ENCODE measurements around the gene MRPL33. TPM values are rescaled to one million over a fixed set of nuclear protein-coding genes. Genes with fewer than 3 reads are reported as not detected.

The MRPL33 gene
- total RNA-seq, 1 donor from 2014 or later: 59.6 TPM

- H3K4me1 Mint-ChIP-seq: peaks cover 28% of the 10 kb centered on the region
- no peaks in the 10 kb centered on the region for H3K27me3 Mint-ChIP-seq
- H3K4me3 Mint-ChIP-seq: no peak overlapping the region
- H3K36me3 Mint-ChIP-seq (ENCODE audit: low read depth): peaks cover 47% of the 10 kb centered on the region
- DNase-seq: no peak
- intact Hi-C loops (cut with micrococcal nuclease): no loop called here
- H3K27ac Mint-ChIP-seq: no peak overlapping the region
- H3K9me3 Mint-ChIP-seq: peaks cover under 1% of the 10 kb centered on the region
Measured at GRCh38 chr2:27776097-27776496, 4.6 kb downstream of the MRPL33 start.

DNA sequence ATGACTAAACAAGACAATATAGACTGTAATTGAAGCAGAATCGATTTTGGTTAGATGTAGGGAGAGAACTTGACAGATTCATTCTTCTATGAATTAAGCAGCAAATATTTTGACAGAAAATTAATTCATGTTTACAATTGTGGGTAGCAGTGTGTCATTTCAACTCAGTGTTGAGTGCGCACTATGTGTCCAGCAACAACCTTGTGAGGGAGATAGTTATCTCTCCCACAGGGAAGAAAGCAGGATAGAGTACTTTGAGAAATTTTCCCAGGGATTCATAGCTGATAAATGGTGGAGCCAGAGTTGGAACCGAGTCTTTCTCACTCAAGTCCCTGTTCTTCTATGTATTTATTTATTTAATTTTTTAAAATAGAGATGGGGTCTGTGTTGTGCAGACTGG lies 5.2 kb downstream of the MRPL33 start:
- intact Hi-C loops (cut with micrococcal nuclease): no loop called here
- H3K36me3 Mint-ChIP-seq (ENCODE audit: low read depth): peaks cover 47% of the 10 kb centered on the region

GRCh38 chr2:27779417-27780055 lies 8.0 kb downstream of the MRPL33 start:
- Mint-ChIP-seq H3K9me3 (no peaks in the 10 kb centered on the region), H3K27ac (no peak overlapping the region), H3K36me3 (ENCODE audit: low read depth) (peaks cover 36% of the 10 kb centered on the region), H3K4me1 (peaks cover 9% of the 10 kb centered on the region), H3K4me3 (no peak overlapping the region), H3K27me3 (no peaks in the 10 kb centered on the region)
- DNase-seq: no peak
- intact Hi-C loops (cut with micrococcal nuclease): no loop called here

More for the DNA sequence above, 5.2 kb downstream of the MRPL33 start:
- Mint-ChIP-seq H3K27me3 (no peaks in the 10 kb centered on the region), H3K27ac (no peak overlapping the region), H3K4me3 (no peak overlapping the region), H3K4me1 (peaks cover 26% of the 10 kb centered on the region), H3K9me3 (no peaks in the 10 kb centered on the region)
- DNase-seq: no peak

DNA sequence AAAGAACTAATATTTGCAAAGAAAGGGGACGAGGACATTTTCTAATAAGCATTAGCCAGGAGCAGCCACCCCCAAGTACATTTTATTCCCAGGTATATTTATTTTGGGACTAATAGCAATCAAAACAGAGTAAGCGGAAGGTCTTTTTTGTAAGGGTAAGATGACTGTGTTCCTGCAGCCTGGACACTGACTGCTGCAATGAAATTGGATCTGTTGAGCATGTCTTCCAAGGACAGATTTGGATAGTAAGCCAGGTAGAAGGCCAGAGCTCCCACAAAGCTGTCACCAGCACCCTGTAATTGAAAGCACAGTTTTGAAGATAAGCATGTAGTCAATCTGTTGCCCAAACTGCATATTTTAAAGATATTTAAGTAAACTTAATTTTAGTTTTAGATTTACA lies 10.0 kb downstream of the MRPL33 start:
- intact Hi-C loops (cut with micrococcal nuclease): no loop called here
- Mint-ChIP-seq H3K9me3 (no peaks in the 10 kb centered on the region), H3K27me3 (no peaks in the 10 kb centered on the region), H3K4me3 (no peak overlapping the region), H3K36me3 (ENCODE audit: low read depth) (peaks cover 21% of the 10 kb centered on the region), H3K27ac (no peak overlapping the region), H3K4me1 (peaks cover 6% of the 10 kb centered on the region)
- no peak for DNase-seq

- intact Hi-C loops (cut with micrococcal nuclease): no loop called here
- Mint-ChIP-seq H3K27ac (no peak overlapping the region), H3K9me3 (no peaks in the 10 kb centered on the region), H3K27me3 (no peaks in the 10 kb centered on the region), H3K4me1 (peaks cover 6% of the 10 kb centered on the region), H3K4me3 (no peak overlapping the region), H3K36me3 (ENCODE audit: low read depth) (peaks cover 18% of the 10 kb centered on the region)
- no peak for DNase-seq
Measured at GRCh38 chr2:27782701-27783100, 11.2 kb downstream of the MRPL33 start.

- Mint-ChIP-seq H3K27ac (no peak overlapping the region), H3K4me3 (no peak overlapping the region), H3K36me3 (ENCODE audit: low read depth) (no peaks in the 10 kb centered on the region), H3K9me3 (peaks cover 3% of the 10 kb centered on the region), H3K4me1 (peaks cover 2% of the 10 kb centered on the region), H3K27me3 (no peaks in the 10 kb centered on the region)
- DNase-seq: no peak
- intact Hi-C loops (cut with micrococcal nuclease): no loop called here
Measured at GRCh38 chr2:27790796-27791195, 19.3 kb downstream of the MRPL33 start.

GRCh38 chr2:27792759-27793158 lies 21.2 kb downstream of the MRPL33 start:
- Mint-ChIP-seq H3K36me3 (ENCODE audit: low read depth) (no peaks in the 10 kb centered on the region), H3K27ac (peak overlapping the region; percentile 17), H3K27me3 (no peaks in the 10 kb centered on the region), H3K4me1 (peaks cover 2% of the 10 kb centered on the region), H3K9me3 (peaks cover 3% of the 10 kb centered on the region), H3K4me3 (no peak overlapping the region)
- intact Hi-C loops (cut with micrococcal nuclease): no loop called here
- no peak for DNase-seq

DNA sequence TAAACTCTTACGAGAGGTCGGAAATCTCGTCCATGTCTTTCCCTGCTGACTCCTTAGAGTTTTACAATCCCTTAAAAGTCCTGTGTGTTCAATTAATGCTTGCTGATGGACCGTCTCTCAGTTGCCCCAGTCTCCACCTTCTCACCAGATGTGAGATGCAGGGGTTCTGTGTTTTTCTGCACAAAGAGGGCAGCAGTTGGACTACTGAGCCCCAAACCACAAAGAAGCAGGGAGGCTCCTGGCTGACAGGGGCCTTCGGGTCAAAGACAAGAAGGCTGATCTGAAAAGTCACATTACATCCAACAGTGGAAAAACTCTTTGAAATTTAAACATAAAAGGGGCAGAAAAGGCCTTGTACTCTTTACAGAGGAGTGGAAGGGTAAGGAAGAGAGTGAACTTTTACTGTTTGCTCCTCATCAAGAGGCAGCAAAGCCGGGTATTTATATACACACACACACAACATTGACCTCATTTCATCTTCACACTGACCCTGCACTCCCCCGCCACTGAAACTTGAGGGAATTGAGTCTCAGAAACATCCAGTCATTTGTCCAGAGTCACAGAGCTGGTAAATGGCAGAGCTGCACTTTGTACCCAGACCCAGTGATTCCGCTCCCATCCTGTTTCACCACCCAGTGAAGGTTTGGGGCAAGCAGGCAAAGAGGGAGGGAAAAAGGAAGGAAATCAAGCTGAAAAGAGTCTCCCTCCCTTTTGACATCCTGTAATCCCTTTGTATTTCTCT lies 23.7 kb downstream of the MRPL33 start:
- Mint-ChIP-seq H3K27ac (no peak overlapping the region), H3K27me3 (no peaks in the 10 kb centered on the region), H3K36me3 (ENCODE audit: low read depth) (no peaks in the 10 kb centered on the region), H3K4me1 (peaks cover 2% of the 10 kb centered on the region), H3K4me3 (no peak overlapping the region), H3K9me3 (peaks cover 3% of the 10 kb centered on the region)
- DNase-seq: no peak
- intact Hi-C loops (cut with micrococcal nuclease): no loop called here

DNA sequence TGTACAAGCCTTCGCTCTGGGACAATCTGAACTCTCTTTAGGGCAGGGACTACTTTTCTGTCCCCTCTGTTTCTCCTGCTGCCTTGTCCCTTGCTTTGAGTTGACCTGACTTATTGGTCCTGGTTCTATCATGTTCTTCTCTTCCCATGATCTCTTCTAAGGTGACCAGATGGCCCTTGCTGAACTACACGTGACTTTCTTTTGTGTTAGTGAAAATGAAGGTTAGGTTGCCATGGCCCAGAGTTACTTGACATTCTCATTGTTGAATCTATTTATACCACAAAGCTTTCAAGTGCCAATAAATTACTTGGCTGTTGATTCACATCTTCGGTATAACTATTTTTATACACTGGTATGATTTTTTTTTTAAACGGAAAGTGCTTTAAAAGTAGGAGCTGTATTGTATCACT lies 24.4 kb downstream of the MRPL33 start:
- Mint-ChIP-seq H3K27ac (no peak overlapping the region), H3K4me1 (peaks cover 2% of the 10 kb centered on the region), H3K9me3 (peaks cover 3% of the 10 kb centered on the region), H3K27me3 (no peaks in the 10 kb centered on the region), H3K4me3 (no peak overlapping the region), H3K36me3 (ENCODE audit: low read depth) (no peaks in the 10 kb centered on the region)
- intact Hi-C loops (cut with micrococcal nuclease): no loop called here
- no peak for DNase-seq

GRCh38 chr2:27796791-27797765 lies 25.6 kb downstream of the MRPL33 start:
- intact Hi-C loops (cut with micrococcal nuclease): no loop called here
- no peaks in the 10 kb centered on the region for H3K27me3 Mint-ChIP-seq
- H3K4me1 Mint-ChIP-seq: peaks cover 2% of the 10 kb centered on the region

GRCh38 chr2:27797841-27798240 lies 26.3 kb downstream of the MRPL33 start:
- no peak overlapping the region for H3K27ac Mint-ChIP-seq

More at GRCh38 chr2:27796791-27797765, 25.6 kb downstream of the MRPL33 start:
- no peak overlapping the region for H3K27ac Mint-ChIP-seq
- H3K36me3 Mint-ChIP-seq (ENCODE audit: low read depth): no peaks in the 10 kb centered on the region
- H3K9me3 Mint-ChIP-seq: peaks cover 3% of the 10 kb centered on the region
- no peak overlapping the region for H3K4me3 Mint-ChIP-seq
- no peak for DNase-seq

DNA sequence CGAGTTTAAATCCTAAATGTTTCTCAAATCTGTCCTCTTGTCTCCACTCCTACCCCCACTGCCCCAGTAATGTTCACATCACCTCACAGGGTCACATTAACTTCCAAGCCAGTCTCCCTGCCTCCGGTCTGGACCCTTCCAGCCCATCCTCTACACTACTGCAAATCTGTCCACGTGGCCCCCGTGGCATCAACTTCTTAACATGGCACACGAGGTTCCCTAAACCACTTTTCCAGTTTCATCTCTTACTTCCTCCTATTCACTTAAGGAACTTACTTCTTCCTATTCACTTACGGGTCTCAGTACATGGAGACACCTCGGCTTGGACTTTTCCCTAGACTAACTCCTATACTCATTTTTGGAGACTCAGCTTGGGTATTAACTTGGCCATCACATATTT lies 27.0 kb downstream of the MRPL33 start:
- Mint-ChIP-seq H3K36me3 (ENCODE audit: low read depth) (no peaks in the 10 kb centered on the region), H3K27me3 (no peaks in the 10 kb centered on the region), H3K4me1 (no peaks in the 10 kb centered on the region), H3K9me3 (no peaks in the 10 kb centered on the region), H3K4me3 (no peak overlapping the region), H3K27ac (no peak overlapping the region)
- no peak for DNase-seq
- intact Hi-C loops (cut with micrococcal nuclease): no loop called here

More at GRCh38 chr2:27797841-27798240, 26.3 kb downstream of the MRPL33 start:
- intact Hi-C loops (cut with micrococcal nuclease): no loop called here
- Mint-ChIP-seq H3K4me1 (no peaks in the 10 kb centered on the region), H3K9me3 (no peaks in the 10 kb centered on the region), H3K36me3 (ENCODE audit: low read depth) (no peaks in the 10 kb centered on the region), H3K27me3 (no peaks in the 10 kb centered on the region), H3K4me3 (no peak overlapping the region)
- no peak for DNase-seq

- DNase-seq: no peak
- Mint-ChIP-seq H3K36me3 (ENCODE audit: low read depth) (no peaks in the 10 kb centered on the region), H3K27me3 (no peaks in the 10 kb centered on the region), H3K27ac (no peak overlapping the region), H3K4me1 (no peaks in the 10 kb centered on the region), H3K4me3 (no peak overlapping the region), H3K9me3 (no peaks in the 10 kb centered on the region)
- intact Hi-C loops (cut with micrococcal nuclease): no loop called here
Measured at GRCh38 chr2:27798948-27799645, 27.6 kb downstream of the MRPL33 start.
